Tibial artery (tissue), 4 donors: Measurements from ENCODE around the gene TRMT5.

Source experiments
- DNase-seq, 2 donors: peaks; one replicate each; pipeline ENCODE4 v3.0.0-alpha.2; 2019
- H3K27ac ChIP-seq, 2 donors: fragments of 200-600 bp; sonication (generic) in 1 of 2; 1 replicate in 1 of 2; 2 replicates in 1 of 2; pipeline ENCODE4 v1.5.1; 2018 to 2019; ENCODE audit warnings: mild to moderate bottlenecking in 1 of 2
- H3K27me3 ChIP-seq, 2 donors: fragments of 200-600 bp; sonication (generic) in 1 of 2; one replicate each; pipeline versions ENCODE4 v1.5.1 to v1.6.0; 2016 to 2019
- H3K36me3 ChIP-seq, 3 donors: fragments of 200-600 bp; sonication (generic) in 2 of 3; one replicate each; pipeline ENCODE4 v1.5.1; 2016 to 2019; ENCODE audit warnings: mild to moderate bottlenecking in 2 of 3
- H3K4me1 ChIP-seq, 4 donors: fragments of 200-600 bp; sonication (generic) in 2 of 4; 1 replicate in 3 of 4; 2 replicates in 1 of 4; pipeline ENCODE4 v1.5.1; 2016 to 2019
- H3K4me3 ChIP-seq, 2 donors: fragments of 200-600 bp; sonication (generic) in 1 of 2; 1 replicate in 1 of 2; 2 replicates in 1 of 2; pipeline ENCODE4 v1.5.1; 2018 to 2019; ENCODE audit warnings: mild to moderate bottlenecking in 2 of 2
- H3K9me3 ChIP-seq, 3 donors: fragments of 200-600 bp; sonication (generic) in 1 of 3; one replicate each; pipeline ENCODE4 v1.5.1; 2016 to 2019
- intact Hi-C: fragments of 100-400 bp; cut with DNase I; formaldehyde crosslinking; loops from one replicate; pipeline ENCODE4 v1.15.0; 2023; ENCODE audit warnings: low total_unique reads
- TF ChIP-seq, protein P1 (sequence below), 2 experiments: fragments of 200-600 bp in 1 of 2; fragments of 450-650 bp in 1 of 2; IDR thresholded peaks; one replicate each; pipeline ENCODE4 v1.5.1; 2017 to 2019; ENCODE audit warnings: antibody characterized with exemption in 2 of 2, mild to moderate bottlenecking in 1 of 2, moderate library complexity in 1 of 2

TRMT5 gene

GRCh38 chr14:60972295-60972694, 8.6 kb downstream of the TRMT5 start:
- Histone ChIP-seq H3K36me3 (peaks cover 0 to 29% (median 9%) of the 10 kb centered on the region in 3 donors), H3K27me3 (no peaks in the 10 kb centered on the region), H3K4me3 (no peak overlapping the region), H3K9me3 (no peaks in the 10 kb centered on the region), H3K4me1 (peaks cover 0 to 5% (median 0%) of the 10 kb centered on the region in 4 donors), H3K27ac (no peak overlapping the region)
- intact Hi-C loops: no loop called here
- DNase-seq: no peak
- TF ChIP-seq, protein P1, sequence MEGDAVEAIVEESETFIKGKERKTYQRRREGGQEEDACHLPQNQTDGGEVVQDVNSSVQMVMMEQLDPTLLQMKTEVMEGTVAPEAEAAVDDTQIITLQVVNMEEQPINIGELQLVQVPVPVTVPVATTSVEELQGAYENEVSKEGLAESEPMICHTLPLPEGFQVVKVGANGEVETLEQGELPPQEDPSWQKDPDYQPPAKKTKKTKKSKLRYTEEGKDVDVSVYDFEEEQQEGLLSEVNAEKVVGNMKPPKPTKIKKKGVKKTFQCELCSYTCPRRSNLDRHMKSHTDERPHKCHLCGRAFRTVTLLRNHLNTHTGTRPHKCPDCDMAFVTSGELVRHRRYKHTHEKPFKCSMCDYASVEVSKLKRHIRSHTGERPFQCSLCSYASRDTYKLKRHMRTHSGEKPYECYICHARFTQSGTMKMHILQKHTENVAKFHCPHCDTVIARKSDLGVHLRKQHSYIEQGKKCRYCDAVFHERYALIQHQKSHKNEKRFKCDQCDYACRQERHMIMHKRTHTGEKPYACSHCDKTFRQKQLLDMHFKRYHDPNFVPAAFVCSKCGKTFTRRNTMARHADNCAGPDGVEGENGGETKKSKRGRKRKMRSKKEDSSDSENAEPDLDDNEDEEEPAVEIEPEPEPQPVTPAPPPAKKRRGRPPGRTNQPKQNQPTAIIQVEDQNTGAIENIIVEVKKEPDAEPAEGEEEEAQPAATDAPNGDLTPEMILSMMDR (IDR thresholded peaks at IDR 0.05): no peak

DNA sequence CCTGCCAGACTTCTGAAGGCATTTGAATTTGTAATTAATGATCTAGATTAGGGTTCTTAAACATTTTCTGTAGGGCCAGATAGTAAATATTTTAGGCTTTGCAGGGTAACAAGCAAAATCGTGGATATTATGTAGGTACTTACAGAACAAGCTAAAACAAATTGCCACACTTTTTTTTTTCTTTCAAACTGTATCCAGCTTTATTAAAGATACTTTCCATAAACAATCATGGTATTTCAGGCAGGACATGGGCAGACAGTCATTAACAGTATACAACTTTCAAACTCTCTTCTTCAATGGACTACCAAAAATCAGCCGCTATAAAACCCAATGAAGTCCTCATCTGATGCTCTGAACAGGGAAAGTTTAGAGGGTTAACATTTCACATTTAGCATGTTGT, 9.6 kb downstream of the TRMT5 start:
- intact Hi-C loops: no loop called here
- TF ChIP-seq, protein P1 (IDR thresholded peaks at IDR 0.05): no peak
- Histone ChIP-seq H3K4me3 (no peak overlapping the region), H3K27ac (no peak overlapping the region), H3K9me3 (no peaks in the 10 kb centered on the region), H3K4me1 (peaks cover 0 to 5% (median 0%) of the 10 kb centered on the region in 4 donors), H3K27me3 (no peaks in the 10 kb centered on the region), H3K36me3 (peaks cover 0 to 29% (median 9%) of the 10 kb centered on the region in 3 donors)
- DNase-seq: no peak

- no peaks in the 10 kb centered on the region for H3K27me3 ChIP-seq
These were observed 10.7 kb downstream of the TRMT5 start for GRCh38 chr14:60970146-60970545.

GRCh38 chr14:60968671-60969070, 12.2 kb downstream of the TRMT5 start:
- no peak overlapping the region for H3K4me3 ChIP-seq
- intact Hi-C loops: no loop called here
- no peaks in the 10 kb centered on the region for H3K9me3 ChIP-seq
- peaks cover 0 to 16% (median 5%) of the 10 kb centered on the region in 3 donors for H3K36me3 ChIP-seq
- H3K4me1 ChIP-seq: peaks cover 0 to 13% (median 2%) of the 10 kb centered on the region in 4 donors
- H3K27ac ChIP-seq: no peak overlapping the region
- no peak for DNase-seq
- no peaks in the 10 kb centered on the region for H3K27me3 ChIP-seq
- TF ChIP-seq, protein P1 (IDR thresholded peaks at IDR 0.05): no peak

More at GRCh38 chr14:60970146-60970545, 10.7 kb downstream of the TRMT5 start:
- H3K36me3 ChIP-seq: peaks cover 0 to 21% (median 5%) of the 10 kb centered on the region in 3 donors
- H3K4me3 ChIP-seq: no peak overlapping the region
- intact Hi-C loops: no loop called here
- TF ChIP-seq, protein P1 (IDR thresholded peaks at IDR 0.05): no peak
- H3K27ac ChIP-seq: no peak overlapping the region
- H3K9me3 ChIP-seq: no peaks in the 10 kb centered on the region
- DNase-seq: no peak
- H3K4me1 ChIP-seq: peaks cover 0 to 12% (median 2%) of the 10 kb centered on the region in 4 donors

DNA sequence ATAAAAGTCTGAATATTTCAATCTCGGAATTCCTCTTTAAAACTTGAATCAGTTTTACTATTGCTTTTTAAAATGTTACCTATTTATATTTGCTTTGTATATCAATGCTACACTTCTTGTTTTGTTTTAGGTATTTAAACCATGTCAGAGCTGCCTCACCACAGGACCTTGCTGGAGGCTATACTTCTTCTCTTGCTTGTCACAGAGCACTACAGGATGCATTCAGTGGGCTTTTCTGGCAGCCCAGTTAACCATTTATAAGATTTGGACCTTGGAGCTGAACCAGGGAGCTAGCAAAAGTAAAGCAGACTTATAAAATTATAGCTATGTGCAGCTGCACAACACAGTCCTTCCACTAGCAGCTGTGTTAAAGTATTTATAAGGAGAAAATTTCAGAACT, 12.8 kb downstream of the TRMT5 start:
- peaks cover 0 to 13% (median 2%) of the 10 kb centered on the region in 4 donors for H3K4me1 ChIP-seq
- H3K4me3 ChIP-seq: no peak overlapping the region
- H3K27me3 ChIP-seq: no peaks in the 10 kb centered on the region
- TF ChIP-seq, protein P1 (IDR thresholded peaks at IDR 0.05): no peak
- peak overlapping the region in 1 of 2 donors; percentile 2 for H3K27ac ChIP-seq
- intact Hi-C loops: no loop called here
- DNase-seq: no peak
- H3K9me3 ChIP-seq: no peaks in the 10 kb centered on the region
- peaks cover 0 to 10% (median under 1%) of the 10 kb centered on the region in 3 donors for H3K36me3 ChIP-seq

DNA sequence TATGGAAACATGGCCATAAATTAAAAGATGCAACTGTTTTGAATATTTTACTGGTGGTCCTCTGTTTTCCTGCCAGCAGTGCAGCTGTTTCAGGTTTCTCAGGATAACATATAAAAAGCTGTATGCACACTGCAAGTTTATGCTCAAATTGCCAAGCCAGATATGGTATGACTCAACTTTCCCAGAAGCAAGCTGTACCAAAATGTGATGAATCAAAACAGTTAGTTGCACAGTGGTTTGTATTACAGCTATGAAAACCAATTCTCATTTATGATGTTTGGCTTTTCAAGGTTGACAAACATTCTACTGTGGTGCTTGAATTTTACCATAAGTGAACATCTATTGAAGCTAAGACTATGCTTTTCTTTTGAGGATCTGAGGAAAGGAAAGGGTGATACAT, 15.5 kb downstream of the TRMT5 start:
- TF ChIP-seq, protein P1 (IDR thresholded peaks at IDR 0.05): no peak
- Histone ChIP-seq H3K9me3 (no peaks in the 10 kb centered on the region), H3K4me1 (peaks cover 0 to 13% (median 2%) of the 10 kb centered on the region in 4 donors), H3K4me3 (no peak overlapping the region), H3K36me3 (no peaks in the 10 kb centered on the region), H3K27me3 (no peaks in the 10 kb centered on the region), H3K27ac (no peak overlapping the region)
- no peak for DNase-seq
- intact Hi-C loops: no loop called here
